Measurements from ENCODE around the gene ASTN2.
"Not testable (repeated sequence)": the region's sequence is repeated elsewhere in the genome, so short reads cannot be mapped to it uniquely, and the experiment has no call there.

The ASTN2 gene

GRCh38 chr9:116855881-116856662 is 558.8 kb downstream of the ASTN2 start:
- no peak overlapping the region for H3K4me3 ChIP-seq (ENCODE audit: low read depth, low read length)
- no peak for TF ChIP-seq CTCF (IDR thresholded peaks at IDR 0.05; ENCODE audit: low read depth, low read length)

- no peak for TF ChIP-seq CTCF (IDR thresholded peaks at IDR 0.05; ENCODE audit: low read depth, low read length)
- no peak overlapping the region for H3K4me3 ChIP-seq (ENCODE audit: low read depth, low read length)
These were observed 565.1 kb downstream of the ASTN2 start for GRCh38 chr9:116849721-116850120.

GRCh38 chr9:116844621-116845020 is 570.2 kb downstream of the ASTN2 start:
- H3K4me3 ChIP-seq (ENCODE audit: low read depth, low read length), result no peak overlapping the region
- no peak for TF ChIP-seq CTCF (IDR thresholded peaks at IDR 0.05; ENCODE audit: low read depth, low read length)

- no peak overlapping the region for H3K4me3 ChIP-seq (ENCODE audit: low read depth, low read length)
- TF ChIP-seq CTCF (IDR thresholded peaks at IDR 0.05; ENCODE audit: low read depth, low read length), result no peak
These were observed 570.8 kb downstream of the ASTN2 start for GRCh38 chr9:116843863-116844620.

DNA sequence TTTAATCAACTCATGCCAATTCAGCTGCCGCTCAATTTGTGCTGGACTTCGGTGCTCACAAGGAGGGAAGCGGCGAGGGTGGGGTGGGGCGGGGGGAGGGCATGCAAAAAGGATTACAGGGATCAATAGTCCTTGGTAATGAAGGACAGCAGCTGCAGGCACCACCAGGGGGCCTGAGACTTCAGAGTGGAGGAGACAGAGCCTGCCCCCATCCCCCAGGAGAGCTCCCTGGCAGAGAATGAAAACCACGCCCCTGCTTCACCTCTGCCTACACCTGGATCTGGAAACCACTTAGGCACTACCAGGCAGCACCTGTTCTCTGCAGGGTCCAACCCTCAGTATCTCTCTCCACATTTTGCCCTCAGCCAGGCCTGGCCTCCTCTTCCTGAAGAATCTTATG is 572.2 kb downstream of the ASTN2 start:
- TF ChIP-seq CTCF (IDR thresholded peaks at IDR 0.05; ENCODE audit: low read depth, low read length), result no peak
- no peak overlapping the region for H3K4me3 ChIP-seq (ENCODE audit: low read depth, low read length)

- H3K4me3 ChIP-seq (ENCODE audit: low read depth, low read length), result not testable (repeated sequence)
These were observed 576.4 kb downstream of the ASTN2 start for GRCh38 chr9:116838468-116838867.

DNA sequence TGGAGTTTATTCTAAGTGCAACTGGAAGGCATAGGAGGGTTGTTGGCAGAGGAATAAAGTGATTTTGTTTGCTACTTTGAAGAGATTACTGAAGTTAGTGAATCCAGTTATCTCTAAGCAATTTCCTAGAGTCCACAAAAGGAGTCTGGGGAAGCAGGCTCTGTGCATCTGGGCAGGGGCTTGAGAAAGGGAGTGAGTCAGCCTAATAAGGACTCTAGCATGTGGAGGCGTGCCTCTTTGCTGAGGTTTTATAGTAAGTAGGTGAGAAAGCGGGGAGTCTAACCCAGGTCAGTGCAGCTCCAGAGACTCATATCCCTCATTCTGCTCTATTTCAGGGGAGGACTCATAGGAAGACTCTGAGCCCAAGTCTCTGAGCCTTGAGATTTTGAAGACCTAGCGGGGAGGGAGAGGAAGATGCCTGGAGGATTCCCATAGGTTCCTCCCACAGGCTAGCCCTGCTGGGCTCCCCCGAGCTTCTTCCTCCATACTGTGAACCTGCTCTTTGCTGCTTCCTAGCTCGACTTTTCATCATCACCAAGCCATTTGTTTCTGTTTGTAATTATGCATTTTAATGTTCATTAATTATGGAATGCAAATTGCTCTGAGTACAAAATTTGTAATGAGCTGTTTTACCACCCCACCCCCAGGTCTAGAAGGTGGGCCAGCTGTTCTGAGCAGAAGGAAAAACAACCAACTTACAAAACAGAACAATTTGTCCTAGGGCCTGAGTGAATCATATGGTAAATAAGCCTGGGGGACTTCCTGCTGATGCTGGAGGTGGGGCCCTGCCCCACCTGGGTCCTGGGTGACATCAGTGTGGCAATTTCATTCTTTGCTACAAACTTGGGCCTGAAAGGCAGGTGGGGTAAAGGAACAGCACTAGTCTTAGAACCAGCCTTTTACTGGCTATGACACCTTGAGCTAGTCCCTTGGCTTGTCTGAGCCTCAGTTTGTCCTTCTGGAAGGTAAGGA is 577.6 kb downstream of the ASTN2 start:
- no peak overlapping the region for H3K4me3 ChIP-seq (ENCODE audit: low read depth, low read length)
- TF ChIP-seq CTCF (IDR thresholded peaks at IDR 0.05; ENCODE audit: low read depth, low read length), result no peak

GRCh38 chr9:116830321-116830720 is 584.5 kb downstream of the ASTN2 start:
- H3K4me3 ChIP-seq (ENCODE audit: low read depth, low read length), result not testable (repeated sequence)
